CMK (cell line): Measurements from ENCODE around the gene LARP6.
"Not testable (repeated sequence)": the region's sequence is repeated elsewhere in the genome, so short reads cannot be mapped to it uniquely, and the experiment has no call there.

Experiments used
- DNase-seq: peaks from one replicate; pipeline ENCODE4 v3.0.0-alpha.2; 2010; ENCODE audit warnings: low read depth

Gene LARP6

GRCh38 chr15:70829371-70830166, 24.4 kb downstream of the LARP6 start:
- no peak for DNase-seq

GRCh38 chr15:70827721-70828120, 26.2 kb downstream of the LARP6 start:
- no peak for DNase-seq

- DNase-seq: no peak
Measured at GRCh38 chr15:70826634-70827033, 27.3 kb downstream of the LARP6 start.

- no peak for DNase-seq
Measured at GRCh38 chr15:70825841-70826240, 28.1 kb downstream of the LARP6 start.

GRCh38 chr15:70823196-70823595, 30.8 kb downstream of the LARP6 start:
- no peak for DNase-seq

GRCh38 chr15:70820214-70820613, 33.7 kb downstream of the LARP6 start:
- no peak for DNase-seq

- no peak for DNase-seq
Measured at GRCh38 chr15:70818580-70818979, 35.4 kb downstream of the LARP6 start.

GRCh38 chr15:70817266-70817665, 36.7 kb downstream of the LARP6 start:
- DNase-seq: no peak

GRCh38 chr15:70815604-70816003, 38.4 kb downstream of the LARP6 start:
- no peak for DNase-seq

- not testable (repeated sequence) for DNase-seq
Measured at GRCh38 chr15:70815011-70815410, 38.9 kb downstream of the LARP6 start.

GRCh38 chr15:70812827-70813364, 41.1 kb downstream of the LARP6 start:
- no peak for DNase-seq

- DNase-seq: no peak
Measured at GRCh38 chr15:70810916-70811578, 42.9 kb downstream of the LARP6 start.

- no peak for DNase-seq
Measured at GRCh38 chr15:70806992-70807712, 46.8 kb downstream of the LARP6 start.

- not testable (repeated sequence) for DNase-seq
Measured at GRCh38 chr15:70804388-70804787, 49.6 kb downstream of the LARP6 start.

- DNase-seq: no peak
Measured at GRCh38 chr15:70802629-70803028, 51.3 kb downstream of the LARP6 start.

- DNase-seq: no peak
Measured at GRCh38 chr15:70801109-70801508, 52.8 kb downstream of the LARP6 start.

GRCh38 chr15:70799667-70800450, 54.1 kb downstream of the LARP6 start:
- no peak for DNase-seq

- DNase-seq: no peak
Measured at GRCh38 chr15:70797464-70797863, 56.5 kb downstream of the LARP6 start.

- no peak for DNase-seq
Measured at GRCh38 chr15:70796516-70797310, 57.2 kb downstream of the LARP6 start.

GRCh38 chr15:70795311-70795665, 58.7 kb downstream of the LARP6 start:
- DNase-seq: no peak
